H1 (cell line): ENCODE measurements around the gene UBE2D3. TPM values are rescaled to one million over a fixed set of nuclear protein-coding genes. Genes with fewer than 3 reads are reported as not detected.

Source experiments
- BRCA1 ChIP-seq: IDR thresholded peaks from 2 replicates; pipeline ENCODE4 v1.6.1; 2012; ENCODE audit warnings: low read depth, low read length, improper control_type of control experiment
- CBX8 ChIP-seq: fragments of 300-800, 300-1000 bp; sonication (generic); IDR thresholded peaks from 2 replicates; pipeline ENCODE4 v1.7.1; 2016; ENCODE audit warnings: low read depth, low read length, borderline replicate concordance
- CHD2 ChIP-seq: IDR thresholded peaks from 2 replicates; pipeline ENCODE4 v1.6.1; 2012; ENCODE audit warnings: low read length, improper control_type of control experiment
- JUN ChIP-seq: IDR thresholded peaks from 2 replicates; pipeline ENCODE4 v1.6.1; 2011; ENCODE audit warnings: low read depth, mild to moderate bottlenecking, improper control_type of control experiment, low read length
- KDM1A ChIP-seq: fragments of 200-600, 300-600 bp; sonication (generic); IDR thresholded peaks from 2 replicates; pipeline ENCODE4 v1.7.1; 2016; ENCODE audit warnings: mild to moderate bottlenecking, low read length, borderline replicate concordance
- KDM4A ChIP-seq: IDR thresholded peaks from one replicate; pipeline ENCODE4 v1.7.1; 2012; ENCODE audit warnings: low read depth, mild to moderate bottlenecking, moderate library complexity, low read length, inconsistent platforms; ENCODE audit not compliant: severe bottlenecking
- KDM5A ChIP-seq: fragments of 200-600 bp; IDR thresholded peaks from 2 replicates; pipeline ENCODE4 v1.7.1; 2012; ENCODE audit warnings: mild to moderate bottlenecking, low read length, inconsistent platforms, mixed read lengths
- NRF1 ChIP-seq: IDR thresholded peaks from 2 replicates; pipeline ENCODE4 v1.6.1; 2011; ENCODE audit warnings: mild to moderate bottlenecking, low read depth, low read length, improper control_type of control experiment
- POU5F1 ChIP-seq: IDR thresholded peaks from 2 replicates; pipeline ENCODE4 v1.6.1; 2011; ENCODE audit warnings: low read depth, mild to moderate bottlenecking, low read length, moderate library complexity
- RBBP5 ChIP-seq: IDR thresholded peaks from 2 replicates; pipeline ENCODE4 v1.7.1; 2012; ENCODE audit warnings: low read depth, mild to moderate bottlenecking, inconsistent platforms, low read length, moderate library complexity, borderline replicate concordance
- RNF2 ChIP-seq: fragments of 200-900, 300-1000 bp; sonication (generic); IDR thresholded peaks from 2 replicates; pipeline ENCODE4 v1.7.1; 2016; ENCODE audit warnings: borderline replicate concordance, low read depth, mild to moderate bottlenecking, antibody characterized with exemption, low read length; ENCODE audit not compliant: poor library complexity, severe bottlenecking; ENCODE audit errors: missing control alignments
- RXRA ChIP-seq: IDR thresholded peaks from 2 replicates; pipeline ENCODE4 v1.6.1; 2011; ENCODE audit warnings: low read depth, mild to moderate bottlenecking, low read length, moderate library complexity; ENCODE audit not compliant: insufficient read depth
- SAP30 ChIP-seq: fragments of 300-600 bp; sonication (generic); IDR thresholded peaks from 2 replicates; pipeline ENCODE4 v1.7.1; 2012; ENCODE audit warnings: low read length, moderate library complexity, mild to moderate bottlenecking, inconsistent platforms; ENCODE audit not compliant: insufficient read depth, insufficient replicate concordance
- SIN3A ChIP-seq, 2 experiments: IDR thresholded peaks in 1 of 2; conservative IDR thresholded peaks in 1 of 2; 2 replicates each; pipeline ENCODE4 v1.6.1; 2011 to 2012; ENCODE audit warnings: low read length in 2 of 2, improper control_type of control experiment in 1 of 2, low read depth in 1 of 2, mild to moderate bottlenecking in 1 of 2
- SIRT6 ChIP-seq: IDR thresholded peaks from one replicate; pipeline ENCODE4 v1.7.1; 2012; ENCODE audit warnings: low read length, inconsistent platforms
- TEAD4 ChIP-seq: IDR thresholded peaks from 2 replicates; pipeline ENCODE4 v1.6.1; 2012; ENCODE audit warnings: low read depth, low read length, inconsistent platforms, mixed read lengths
- polyA plus RNA-seq, 7 experiments: library from polyadenylated mRNA; depleted of rRNA in 3 of 7; stranded (reverse) in 5 of 7; unstranded in 2 of 7; fragments of >200 nt in 5 of 7; fragments of 200-250 nt in 2 of 7; gene quantifications; 1 replicate in 5 of 7; 2 replicates in 1 of 7; 4 replicates in 1 of 7; pipeline versions ENCODE4 v1.2.1 to v1.2.3, GENCODE V29; 2011 to 2013; ENCODE audit warnings: missing spikeins in 2 of 7, mixed read lengths in 2 of 7
- total RNA-seq: library from RNA; stranded (reverse); fragmentation: NEBNext Ultra II Directional; extraction: Animal tissue kit (Norgen Biotek cat#: 25700); gene quantifications from 2 replicates; pipeline ENCODE4 v1.2.1, GENCODE V29; 2021
- TF ChIP-seq, protein P1 (sequence below): IDR thresholded peaks from 2 replicates; pipeline ENCODE4 v1.6.1; 2011; ENCODE audit warnings: low read length, improper control_type of control experiment

The UBE2D3 gene
- total and polyA plus RNA-seq, 2 of the 8 experiments (the other 6 are each of a cell fraction or from before 2014, with no cell fraction given), result 396 to 544 TPM

DNA sequence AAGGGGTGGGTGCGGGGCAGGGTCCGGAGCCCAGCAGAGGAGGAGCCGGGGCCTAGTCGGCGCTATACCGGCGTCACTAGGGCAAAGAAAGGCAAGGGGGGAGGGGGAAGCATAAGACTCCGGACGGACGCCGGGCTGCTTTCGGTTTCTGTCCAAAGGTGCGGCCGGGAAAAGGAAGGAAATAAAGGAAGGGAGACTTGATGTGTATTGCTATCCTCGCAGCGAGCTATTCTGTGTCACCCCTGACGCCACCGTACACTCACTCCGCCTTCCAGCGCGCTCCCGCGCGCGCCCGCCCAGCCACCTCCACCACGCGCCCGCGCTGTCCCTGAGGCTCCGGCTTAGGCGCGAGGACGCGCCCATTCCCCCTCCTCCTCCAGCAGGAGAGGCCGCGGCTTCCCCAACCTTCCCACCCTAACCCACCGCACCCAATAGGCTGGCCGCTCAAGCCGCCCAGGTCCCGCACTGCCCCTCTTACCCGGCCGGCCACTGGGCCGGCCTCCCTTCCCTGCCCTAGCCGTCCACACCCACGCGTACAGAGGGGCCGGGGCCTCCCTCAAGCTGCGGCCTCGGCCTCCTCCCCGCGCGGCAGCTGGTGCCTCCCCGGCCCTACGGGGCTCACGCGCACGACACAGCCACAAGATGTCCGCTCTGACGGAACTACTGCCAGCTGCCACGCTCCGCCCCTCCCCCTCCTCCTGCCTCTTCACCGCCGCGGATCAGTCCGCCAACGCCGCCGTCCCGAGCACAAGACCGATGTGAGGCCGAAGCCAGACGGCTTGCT, at the start of gene UBE2D3 (continued):
- TF ChIP-seq RNF2, result no peak
- 0 out of 2 replicates have a peak, but pooled peaks have one; percentile 6 for TF ChIP-seq KDM5A
- peak; percentile 52; the same call in 1 of the 2 replicates for TF ChIP-seq KDM1A
- TF ChIP-seq RBBP5, result peak; percentile 61; the same call in 1 of the 2 replicates
- no peak for TF ChIP-seq JUN
- no peak for TF ChIP-seq POU5F1
- TF ChIP-seq TEAD4, result no peak
- no peak for TF ChIP-seq CBX8
- TF ChIP-seq BRCA1, result no peak
- TF ChIP-seq NRF1, result no peak; the same call in 1 of the 2 replicates
- no peak for TF ChIP-seq SIRT6
- TF ChIP-seq, protein P1, sequence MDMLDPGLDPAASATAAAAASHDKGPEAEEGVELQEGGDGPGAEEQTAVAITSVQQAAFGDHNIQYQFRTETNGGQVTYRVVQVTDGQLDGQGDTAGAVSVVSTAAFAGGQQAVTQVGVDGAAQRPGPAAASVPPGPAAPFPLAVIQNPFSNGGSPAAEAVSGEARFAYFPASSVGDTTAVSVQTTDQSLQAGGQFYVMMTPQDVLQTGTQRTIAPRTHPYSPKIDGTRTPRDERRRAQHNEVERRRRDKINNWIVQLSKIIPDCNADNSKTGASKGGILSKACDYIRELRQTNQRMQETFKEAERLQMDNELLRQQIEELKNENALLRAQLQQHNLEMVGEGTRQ, result no peak
- TF ChIP-seq SIN3A (conservative IDR thresholded peaks at IDR 0.05 in 1 of 2, IDR thresholded peaks at IDR 0.05 in 1 of 2; ENCODE audit: low read depth in 1 of 2, low read length in 2 of 2), result peak; percentile 10 to 79; a peak in 2 of 4 replicates
- TF ChIP-seq RXRA, result no peak
- peak; percentile 85 for TF ChIP-seq CHD2
- TF ChIP-seq SAP30, result no peak
- TF ChIP-seq KDM4A, result peak; percentile 49
